Measurements from ENCODE around the gene CDHR3.
"Not testable (repeated sequence)": the region's sequence is repeated elsewhere in the genome, so short reads cannot be mapped to it uniquely, and the experiment has no call there.

CDHR3 gene

GRCh38 chr7:106003525-106004064, 40.5 kb downstream of the CDHR3 start:
- DNase-seq: no peak

- DNase-seq: no peak
Observed at GRCh38 chr7:106006906-106007305, 43.8 kb downstream of the CDHR3 start.

GRCh38 chr7:106007796-106008195, 44.7 kb downstream of the CDHR3 start:
- DNase-seq: not testable (repeated sequence)

- peak; percentile 59 for DNase-seq
Observed at GRCh38 chr7:106009503-106010226, 46.6 kb downstream of the CDHR3 start.

- DNase-seq: no peak
Observed at GRCh38 chr7:106010331-106010730, 47.3 kb downstream of the CDHR3 start.

- DNase-seq: no peak
Observed at GRCh38 chr7:106010866-106011265, 47.8 kb downstream of the CDHR3 start.

GRCh38 chr7:106012184-106012583, 49.1 kb downstream of the CDHR3 start:
- no peak for DNase-seq

GRCh38 chr7:106012935-106013439, 49.9 kb downstream of the CDHR3 start:
- no peak for DNase-seq

GRCh38 chr7:106015381-106016218, 52.5 kb downstream of the CDHR3 start:
- no peak for DNase-seq

- DNase-seq: no peak
Observed at GRCh38 chr7:106016331-106016730, 53.3 kb downstream of the CDHR3 start.

GRCh38 chr7:106017657-106018056, 54.6 kb downstream of the CDHR3 start:
- no peak for DNase-seq

- no peak for DNase-seq
Observed at GRCh38 chr7:106018566-106019469, 55.8 kb downstream of the CDHR3 start.

- no peak for DNase-seq
Observed at GRCh38 chr7:106019470-106019820, 56.4 kb downstream of the CDHR3 start.

GRCh38 chr7:106021151-106022067, 58.3 kb downstream of the CDHR3 start:
- DNase-seq: no peak

GRCh38 chr7:106022193-106022821, 59.2 kb downstream of the CDHR3 start:
- DNase-seq: no peak

GRCh38 chr7:106023369-106024322, 60.6 kb downstream of the CDHR3 start:
- no peak for DNase-seq

GRCh38 chr7:106026101-106026500, 63.0 kb downstream of the CDHR3 start:
- no peak for DNase-seq

- no peak for DNase-seq
Observed at GRCh38 chr7:106029451-106029850, 66.4 kb downstream of the CDHR3 start.

- no peak for DNase-seq
Observed at GRCh38 chr7:106029941-106030340, 66.9 kb downstream of the CDHR3 start.

Data from NCI-H510A (cell line).